Measurements from ENCODE around the gene CDC42EP5. TPM values are rescaled to one million over a fixed set of nuclear protein-coding genes. Genes with fewer than 3 reads are reported as not detected.

The CDC42EP5 gene
- total and polyA plus RNA-seq, 7 experiments from 2014 or later, result not detected

DNA sequence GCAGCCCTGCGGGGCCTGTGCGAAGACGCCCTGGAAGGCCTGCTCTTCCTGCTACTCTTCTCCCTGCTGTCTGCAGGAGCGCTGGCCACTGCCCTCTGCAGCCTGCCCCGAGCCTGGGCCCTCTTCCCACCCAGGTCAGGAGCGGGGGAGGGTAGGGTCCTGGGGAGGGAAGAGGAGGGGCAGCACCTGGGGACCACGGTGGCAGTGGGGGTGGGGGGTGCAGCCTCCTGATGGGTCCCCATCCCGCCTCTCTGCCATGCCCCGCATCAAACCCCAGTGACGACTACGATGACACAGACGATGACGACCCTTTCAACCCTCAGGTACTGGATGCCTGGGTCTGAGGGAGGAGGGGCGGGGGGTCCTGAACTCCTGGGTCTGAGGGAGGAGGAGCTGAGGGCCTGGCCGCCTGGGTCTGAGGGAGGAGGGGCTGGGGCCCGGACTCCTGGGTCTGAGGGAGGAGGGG, 37.5 kb downstream of the CDC42EP5 start:
- peak in 1 of 9 donors; percentile 7 for DNase-seq
- peaks cover 0 to 5% (median 0%) of the 10 kb centered on the region in 5 donors for H3K27me3 Mint-ChIP-seq
- ChIA-PET POLR2A (interaction anchor here (6.5 kb wide), 1 partner anchor 13 kb away, joined by 39 read pairs; the partner anchor contains the start of gene LENG8), CTCF (no interaction called here)
- H3K27me3 ChIP-seq (ENCODE audit: control insufficient read depth in 2 of 2, insufficient read depth in 2 of 2, low read length in 2 of 2), result no peaks in the 10 kb centered on the region
- no peak for ATAC-seq
- peaks cover 20 to 43% (median 33%) of the 10 kb centered on the region in 7 donors for H3K4me1 Mint-ChIP-seq
- H3K9me3 Mint-ChIP-seq, result no peaks in the 10 kb centered on the region
- H3K4me3 ChIP-seq (ENCODE audit: low read length), result no peak overlapping the region
- no peak overlapping the region for H3K4me3 Mint-ChIP-seq
- H3K4me1 ChIP-seq (ENCODE audit: control insufficient read depth in 2 of 2, insufficient read depth in 2 of 2, low read length in 2 of 2), result peaks cover 0 to 6% of the 10 kb centered on the region in 2 donors
- no peak overlapping the region for H3K27ac ChIP-seq (ENCODE audit: low read depth, low read length)
- peaks cover 0 to 3% (median 0%) of the 10 kb centered on the region in 3 experiments for H3K36me3 ChIP-seq (ENCODE audit: control insufficient read depth in 2 of 3, insufficient read depth in 3 of 3, low read length in 3 of 3)
- H3K9me3 ChIP-seq (ENCODE audit: control insufficient read depth in 2 of 3, low read length in 3 of 3), result no peaks in the 10 kb centered on the region
- no peak overlapping the region for H3K27ac Mint-ChIP-seq
- peaks cover 0 to 4% (median 0%) of the 10 kb centered on the region in 5 donors for H3K36me3 Mint-ChIP-seq
- intact Hi-C loops (cut with micrococcal nuclease), result loop anchor here in 1 of 2 donors (5.0 kb wide), 1 partner anchor 108 kb away; no protein-coding TSS in a partner anchor

- Mint-ChIP-seq H3K4me3 (peak overlapping the region in 5 of 10 donors; percentile 21 to 63 (median 45)), H3K27ac (peak overlapping the region in 2 of 9 donors; percentile 14 to 77), H3K36me3 (peaks cover 0 to 4% (median 0%) of the 10 kb centered on the region in 5 donors), H3K27me3 (peaks cover 0 to 5% (median 0%) of the 10 kb centered on the region in 5 donors), H3K4me1 (peaks cover 20 to 43% (median 33%) of the 10 kb centered on the region in 7 donors), H3K9me3 (no peaks in the 10 kb centered on the region)
- peaks cover 0 to 10% of the 10 kb centered on the region in 2 donors for H3K4me1 ChIP-seq (ENCODE audit: control insufficient read depth in 2 of 2, insufficient read depth in 2 of 2, low read length in 2 of 2)
- H3K27me3 ChIP-seq (ENCODE audit: control insufficient read depth in 2 of 2, insufficient read depth in 2 of 2, low read length in 2 of 2), result no peaks in the 10 kb centered on the region
- CTCF ChIA-PET, result no interaction called here
- ATAC-seq, result peak; percentile 27
- no peak overlapping the region for H3K4me3 ChIP-seq (ENCODE audit: low read length)
- H3K36me3 ChIP-seq (ENCODE audit: control insufficient read depth in 2 of 3, insufficient read depth in 3 of 3, low read length in 3 of 3), result peaks cover 0 to 3% (median 0%) of the 10 kb centered on the region in 3 experiments
- no peaks in the 10 kb centered on the region for H3K9me3 ChIP-seq (ENCODE audit: control insufficient read depth in 2 of 3, low read length in 3 of 3)
- intact Hi-C loops (cut with micrococcal nuclease), result loop anchor here in 1 of 2 donors (5.0 kb wide), 1 partner anchor 108 kb away; no protein-coding TSS in a partner anchor
- DNase-seq, result peak in 1 of 9 donors; percentile 7
- POLR2A ChIA-PET, result interaction anchor here (6.5 kb wide), 1 partner anchor 14 kb away, joined by 39 read pairs; the partner anchor contains the start of gene LENG8
- H3K27ac ChIP-seq (ENCODE audit: low read depth, low read length), result no peak overlapping the region
Observed at GRCh38 chr19:54434873-54435214, 38.3 kb downstream of the CDC42EP5 start.

DNA sequence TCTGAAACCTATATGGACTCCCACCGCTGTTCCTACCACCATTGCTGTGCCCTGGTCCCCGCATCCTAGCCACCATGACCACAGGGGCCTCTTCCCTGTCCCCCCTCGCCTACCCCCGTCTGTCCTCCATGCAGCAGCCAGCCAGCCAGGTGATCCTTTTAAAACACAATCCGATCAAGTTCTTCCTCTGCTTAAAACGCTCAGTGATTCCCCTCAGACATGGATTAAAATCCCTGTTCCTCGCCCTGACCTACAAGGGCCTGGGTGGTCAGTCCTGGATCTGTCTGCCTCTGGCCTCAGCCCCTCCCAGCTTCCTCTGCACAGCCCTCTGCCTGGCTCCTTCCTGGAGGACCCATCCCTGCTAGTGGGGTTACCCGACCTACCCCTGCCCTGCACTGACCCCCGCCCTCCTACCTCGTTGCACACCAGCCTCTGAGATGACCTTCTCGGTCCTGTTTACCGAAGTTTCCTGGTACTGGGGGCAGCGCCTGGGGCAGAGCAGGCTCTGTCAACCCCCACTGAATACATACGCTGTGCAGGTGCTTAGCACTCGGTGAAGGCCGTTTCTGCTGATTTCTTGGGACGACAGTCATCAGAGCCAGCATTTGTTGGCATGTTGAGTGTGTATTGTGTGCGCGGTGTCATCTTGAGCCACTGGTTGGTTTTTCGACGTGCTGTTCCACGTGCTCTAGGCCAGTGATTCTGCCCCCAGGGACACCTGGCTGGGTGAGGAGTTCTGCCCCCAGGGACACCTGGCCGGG, 38.8 kb downstream of the CDC42EP5 start:
- no peak overlapping the region for H3K27ac ChIP-seq (ENCODE audit: low read depth, low read length)
- peaks cover 18 to 41% (median 32%) of the 10 kb centered on the region in 7 donors for H3K4me1 Mint-ChIP-seq
- H3K9me3 Mint-ChIP-seq, result no peaks in the 10 kb centered on the region
- POLR2A ChIA-PET, result interaction anchor here (0.6 to 6.5 kb wide), 3 partner anchors 10 to 83 kb away, joined by 3 to 39 read pairs (median 3); partner anchors contain the start of gene LENG8
- peak overlapping the region in 4 of 10 donors; percentile 34 to 63 (median 53) for H3K4me3 Mint-ChIP-seq
- CTCF ChIA-PET, result no interaction called here
- peaks cover 0 to 4% (median 0%) of the 10 kb centered on the region in 5 donors for H3K36me3 Mint-ChIP-seq
- H3K27me3 ChIP-seq (ENCODE audit: control insufficient read depth in 2 of 2, insufficient read depth in 2 of 2, low read length in 2 of 2), result no peaks in the 10 kb centered on the region
- H3K27me3 Mint-ChIP-seq, result peaks cover 0 to 7% (median 0%) of the 10 kb centered on the region in 5 donors
- H3K36me3 ChIP-seq (ENCODE audit: control insufficient read depth in 2 of 3, insufficient read depth in 3 of 3, low read length in 3 of 3), result peaks cover 0 to 3% (median 0%) of the 10 kb centered on the region in 3 experiments
- peaks cover 0 to 10% of the 10 kb centered on the region in 2 donors for H3K4me1 ChIP-seq (ENCODE audit: control insufficient read depth in 2 of 2, insufficient read depth in 2 of 2, low read length in 2 of 2)
- ATAC-seq (no peak), DNase-seq (peak in 1 of 9 donors; percentile 6)
- H3K9me3 ChIP-seq (ENCODE audit: control insufficient read depth in 2 of 3, low read length in 3 of 3), result no peaks in the 10 kb centered on the region
- intact Hi-C loops (cut with micrococcal nuclease), result no loop called here
- peak overlapping the region in 3 of 9 donors; percentile 10 to 53 (median 14) for H3K27ac Mint-ChIP-seq
- no peak overlapping the region for H3K4me3 ChIP-seq (ENCODE audit: low read length)

GRCh38 chr19:54433697-54434096, 39.4 kb downstream of the CDC42EP5 start:
- H3K4me3 ChIP-seq (ENCODE audit: low read length), result no peak overlapping the region
- DNase-seq (no peak), ATAC-seq (no peak)
- Mint-ChIP-seq H3K36me3 (peaks cover 0 to 4% (median 0%) of the 10 kb centered on the region in 5 donors), H3K4me1 (peaks cover 15 to 36% (median 27%) of the 10 kb centered on the region in 7 donors), H3K4me3 (no peak overlapping the region), H3K27ac (peak overlapping the region in 2 of 9 donors; percentile 10 to 53), H3K9me3 (no peaks in the 10 kb centered on the region), H3K27me3 (peaks cover 0 to 13% (median 0%) of the 10 kb centered on the region in 5 donors)
- no peaks in the 10 kb centered on the region for H3K27me3 ChIP-seq (ENCODE audit: control insufficient read depth in 2 of 2, insufficient read depth in 2 of 2, low read length in 2 of 2)
- ChIA-PET POLR2A (interaction anchor here (0.6 to 1.2 kb wide), 3 partner anchors 11 to 83 kb away, joined by 3 to 4 read pairs (median 3); partner anchors contain the start of gene LENG8), CTCF (no interaction called here)
- H3K4me1 ChIP-seq (ENCODE audit: control insufficient read depth in 2 of 2, insufficient read depth in 2 of 2, low read length in 2 of 2), result peaks cover 0 to 10% of the 10 kb centered on the region in 2 donors
- H3K27ac ChIP-seq (ENCODE audit: low read depth, low read length), result no peak overlapping the region
- peaks cover 0 to 3% (median 0%) of the 10 kb centered on the region in 3 experiments for H3K36me3 ChIP-seq (ENCODE audit: control insufficient read depth in 2 of 3, insufficient read depth in 3 of 3, low read length in 3 of 3)
- intact Hi-C loops (cut with micrococcal nuclease), result no loop called here
- no peaks in the 10 kb centered on the region for H3K9me3 ChIP-seq (ENCODE audit: control insufficient read depth in 2 of 3, low read length in 3 of 3)

GRCh38 chr19:54432144-54432738, 40.9 kb downstream of the CDC42EP5 start:
- Histone ChIP-seq H3K27me3 (ENCODE audit: control insufficient read depth in 2 of 2, insufficient read depth in 2 of 2, low read length in 2 of 2) (no peaks in the 10 kb centered on the region), H3K9me3 (ENCODE audit: control insufficient read depth in 2 of 3, low read length in 3 of 3) (no peaks in the 10 kb centered on the region), H3K4me1 (ENCODE audit: control insufficient read depth in 2 of 2, insufficient read depth in 2 of 2, low read length in 2 of 2) (peaks cover 0 to 10% of the 10 kb centered on the region in 2 donors), H3K36me3 (ENCODE audit: control insufficient read depth in 2 of 3, insufficient read depth in 3 of 3, low read length in 3 of 3) (no peaks in the 10 kb centered on the region), H3K27ac (ENCODE audit: low read depth, low read length) (no peak overlapping the region), H3K4me3 (ENCODE audit: low read length) (no peak overlapping the region)
- peaks cover 0 to 13% (median 0%) of the 10 kb centered on the region in 5 donors for H3K27me3 Mint-ChIP-seq
- intact Hi-C loops (cut with micrococcal nuclease), result no loop called here
- ChIA-PET CTCF (interaction anchor here (1.0 kb wide), 1 partner anchor 41 kb away, joined by 3 read pairs; no protein-coding TSS in a partner anchor), POLR2A (interaction anchor here (1.2 kb wide), 1 partner anchor 16 kb away, joined by 3 read pairs; no protein-coding TSS in a partner anchor)
- peak overlapping the region in 1 of 9 donors; percentile 14 for H3K27ac Mint-ChIP-seq
- H3K4me3 Mint-ChIP-seq, result no peak overlapping the region
- DNase-seq (peak in 1 of 9 donors; percentile 4), ATAC-seq (no peak)
- peaks cover 0 to 4% (median 0%) of the 10 kb centered on the region in 5 donors for H3K36me3 Mint-ChIP-seq
- H3K9me3 Mint-ChIP-seq, result no peaks in the 10 kb centered on the region
- peaks cover 15 to 32% (median 22%) of the 10 kb centered on the region in 7 donors for H3K4me1 Mint-ChIP-seq

- Histone ChIP-seq H3K36me3 (ENCODE audit: control insufficient read depth in 2 of 3, insufficient read depth in 3 of 3, low read length in 3 of 3) (no peaks in the 10 kb centered on the region), H3K27ac (ENCODE audit: low read depth, low read length) (no peak overlapping the region), H3K9me3 (ENCODE audit: control insufficient read depth in 2 of 3, low read length in 3 of 3) (no peaks in the 10 kb centered on the region), H3K4me1 (ENCODE audit: control insufficient read depth in 2 of 2, insufficient read depth in 2 of 2, low read length in 2 of 2) (peaks cover 0 to 10% of the 10 kb centered on the region in 2 donors), H3K27me3 (ENCODE audit: control insufficient read depth in 2 of 2, insufficient read depth in 2 of 2, low read length in 2 of 2) (no peaks in the 10 kb centered on the region), H3K4me3 (ENCODE audit: low read length) (no peak overlapping the region)
- Mint-ChIP-seq H3K27me3 (peaks cover 0 to 16% (median 5%) of the 10 kb centered on the region in 5 donors), H3K36me3 (peaks cover 0 to 4% (median 0%) of the 10 kb centered on the region in 5 donors), H3K9me3 (no peaks in the 10 kb centered on the region), H3K4me1 (peaks cover 13 to 25% (median 21%) of the 10 kb centered on the region in 7 donors), H3K27ac (peak overlapping the region in 4 of 9 donors; percentile 24 to 63 (median 46)), H3K4me3 (peak overlapping the region; percentile 32 to 84 (median 66))
- ChIA-PET CTCF (no interaction called here), POLR2A (interaction anchor here (1.2 kb wide), 1 partner anchor 17 kb away, joined by 3 read pairs; no protein-coding TSS in a partner anchor)
- DNase-seq (peak in 1 of 9 donors; percentile 3), ATAC-seq (no peak)
- intact Hi-C loops (cut with micrococcal nuclease), result no loop called here
Observed at GRCh38 chr19:54431255-54431838, 41.7 kb downstream of the CDC42EP5 start.
